GM18951 (cell line): Measurements from ENCODE around the gene DNAH1.

Source experiments
- POLR2A ChIP-seq: IDR thresholded peaks from 4 replicates; pipeline ENCODE4 v1.6.1; 2011; ENCODE audit warnings: mild to moderate bottlenecking; ENCODE audit not compliant: insufficient read length, insufficient read depth; ENCODE audit errors: extremely low read depth
- in situ Hi-C: fragments of 300-500 bp; cut with MboI; formaldehyde crosslinking; loops from one replicate; pipeline ENCODE4 v1.12.0; 2022; ENCODE audit warnings: low sequenced_read_pairs, mixed read lengths, inconsistent platforms; ENCODE audit not compliant: unreplicated experiment

Gene DNAH1

DNA sequence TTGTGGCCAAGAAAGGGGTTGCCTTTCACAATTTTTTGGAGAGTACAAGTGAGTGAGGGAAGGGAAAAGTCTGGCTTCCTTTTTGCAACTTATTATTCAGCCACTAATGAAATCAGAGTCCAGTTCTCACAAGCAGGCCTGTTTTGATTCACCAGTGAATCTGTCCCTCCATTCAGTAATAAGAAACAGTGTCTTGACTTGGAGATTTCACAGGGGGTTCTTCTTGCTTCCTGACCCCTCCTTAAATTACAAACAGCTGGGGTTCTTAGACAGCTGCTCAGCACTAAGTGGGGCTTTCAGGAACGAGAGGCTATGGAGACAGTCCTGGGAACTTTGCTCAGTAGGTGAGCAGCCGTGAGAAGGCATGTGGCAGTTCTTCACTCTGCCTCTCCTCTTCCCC is 104.3 kb downstream of the DNAH1 start:
- no peak for TF ChIP-seq POLR2A
- in situ Hi-C loops, result no loop called here

DNA sequence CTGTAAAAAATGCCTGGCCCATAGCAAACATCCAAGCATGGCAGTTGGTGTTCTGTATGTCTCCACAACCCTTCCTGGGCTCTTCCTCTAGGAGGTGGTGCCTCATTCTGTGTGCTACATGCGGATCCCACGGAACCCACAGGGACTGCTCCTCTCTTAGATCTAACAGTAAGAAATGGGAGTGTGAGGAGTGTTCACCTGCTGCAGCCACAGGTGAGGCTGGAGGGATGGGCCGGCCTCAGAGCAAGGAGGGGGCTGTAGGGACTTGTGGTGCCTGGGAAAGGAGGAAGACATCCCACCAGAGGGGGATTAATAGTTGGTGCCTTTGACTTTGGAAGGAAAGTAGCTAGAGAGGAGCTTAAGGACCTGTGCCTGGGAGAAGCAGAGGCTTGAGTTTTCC is 106.5 kb downstream of the DNAH1 start:
- no peak for TF ChIP-seq POLR2A
- in situ Hi-C loops, result no loop called here

- TF ChIP-seq POLR2A, result no peak
- in situ Hi-C loops, result no loop called here
Observed at GRCh38 chr3:52423173-52423572, 107.1 kb downstream of the DNAH1 start.

DNA sequence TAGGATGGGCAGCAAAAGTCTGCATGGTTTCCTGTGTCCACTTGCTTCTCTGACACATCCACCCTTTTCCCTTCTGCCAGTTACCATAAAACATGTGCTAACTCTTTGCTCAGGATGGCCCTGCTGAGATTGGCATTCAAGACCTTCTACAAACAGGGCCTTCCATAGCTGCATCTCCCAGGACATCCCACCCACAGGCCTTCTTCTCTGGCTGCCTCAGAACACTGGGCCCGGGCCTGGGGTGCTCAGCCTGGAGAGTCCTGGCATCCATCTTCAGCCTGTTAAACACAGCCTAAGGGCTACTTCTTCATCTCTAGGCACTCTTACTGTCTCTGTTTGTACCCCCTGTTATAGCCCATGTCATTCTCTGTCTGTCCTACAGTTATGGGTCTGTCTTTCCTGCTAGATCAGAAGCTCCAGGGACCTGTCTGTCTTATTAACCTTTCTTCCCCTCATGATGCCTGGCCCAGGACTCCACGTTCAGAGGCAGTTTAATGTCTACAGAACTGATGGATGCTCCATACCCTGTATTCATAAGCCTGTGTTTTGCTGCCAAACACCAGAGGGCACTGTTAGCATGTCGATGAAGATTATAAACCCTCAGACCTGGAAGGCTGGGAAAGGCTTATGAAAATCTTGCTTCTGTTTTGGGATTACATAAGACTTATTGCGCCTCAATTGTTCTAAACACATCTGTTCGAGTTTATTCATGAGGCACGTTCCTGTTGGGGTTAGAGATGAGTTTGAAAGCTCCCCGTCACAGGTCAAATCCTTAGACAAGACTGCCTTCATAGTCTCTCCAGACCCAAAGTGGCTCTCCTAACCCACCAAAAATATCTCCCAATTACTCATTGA is 112.3 kb downstream of the DNAH1 start:
- in situ Hi-C loops, result no loop called here
- no peak for TF ChIP-seq POLR2A

- in situ Hi-C loops, result no loop called here
- no peak for TF ChIP-seq POLR2A
Observed at GRCh38 chr3:52429031-52429430, 112.9 kb downstream of the DNAH1 start.

GRCh38 chr3:52429779-52430415 is 113.8 kb downstream of the DNAH1 start:
- in situ Hi-C loops, result no loop called here
- no peak for TF ChIP-seq POLR2A

DNA sequence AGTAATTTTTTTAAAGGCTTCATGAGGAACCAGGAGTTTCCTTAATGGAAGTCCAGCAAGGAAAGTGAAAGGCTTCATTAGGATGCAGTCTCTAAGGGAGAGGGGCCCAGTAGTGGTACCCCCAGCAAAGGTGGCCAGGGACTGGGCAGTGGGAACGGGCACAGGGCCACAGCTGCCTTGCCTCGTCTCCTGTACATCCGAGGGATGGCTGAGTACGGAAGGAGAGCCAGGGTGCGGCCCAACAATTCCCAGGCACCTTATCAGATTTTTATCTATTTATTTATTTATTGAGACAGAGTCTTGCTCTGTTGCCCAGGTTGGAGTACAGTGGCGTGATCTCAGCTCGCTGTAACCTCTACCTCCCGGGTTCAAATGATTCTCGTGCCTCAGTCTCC is 114.3 kb downstream of the DNAH1 start:
- TF ChIP-seq POLR2A, result no peak
- in situ Hi-C loops, result no loop called here

DNA sequence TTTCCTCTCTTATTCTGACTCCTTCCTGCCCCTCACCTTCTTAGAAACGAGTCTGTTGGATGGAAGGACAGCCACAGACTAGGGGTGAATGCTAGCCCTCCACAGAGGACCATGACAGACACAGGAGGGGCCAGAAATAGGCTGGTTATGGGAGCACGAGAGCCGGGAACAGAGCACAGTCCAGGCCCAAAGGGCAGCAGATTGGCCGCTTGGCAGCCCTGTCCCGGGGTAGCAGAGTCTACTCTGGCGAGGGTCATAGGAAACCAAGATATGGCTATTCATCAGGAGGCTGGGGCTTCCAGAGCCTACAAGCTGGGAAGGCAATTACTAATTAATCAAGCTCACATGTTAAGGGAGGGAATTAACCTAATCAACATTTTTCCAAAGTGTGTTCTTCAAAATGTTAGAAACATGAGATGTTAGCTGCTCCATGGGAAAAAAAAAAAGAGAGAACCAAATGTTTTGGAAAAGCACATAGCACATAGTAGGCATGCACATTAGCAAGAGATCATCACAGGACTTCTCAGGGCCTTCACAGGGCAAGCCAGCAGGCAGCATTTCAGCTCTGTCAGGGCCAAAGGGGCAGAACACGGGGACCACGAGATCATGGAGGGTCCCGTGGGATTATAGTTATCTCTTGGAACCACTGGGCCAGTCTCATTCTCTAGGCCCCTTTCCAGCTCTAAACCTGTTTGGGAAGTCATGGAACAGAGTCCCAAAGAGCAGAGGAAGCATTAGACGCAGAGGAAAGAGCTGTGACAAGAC is 115.5 kb downstream of the DNAH1 start:
- no peak for TF ChIP-seq POLR2A
- in situ Hi-C loops, result no loop called here

GRCh38 chr3:52432225-52432624 is 116.1 kb downstream of the DNAH1 start:
- in situ Hi-C loops, result no loop called here
- TF ChIP-seq POLR2A, result no peak

GRCh38 chr3:52432691-52433141 is 116.6 kb downstream of the DNAH1 start:
- in situ Hi-C loops, result no loop called here
- no peak for TF ChIP-seq POLR2A

DNA sequence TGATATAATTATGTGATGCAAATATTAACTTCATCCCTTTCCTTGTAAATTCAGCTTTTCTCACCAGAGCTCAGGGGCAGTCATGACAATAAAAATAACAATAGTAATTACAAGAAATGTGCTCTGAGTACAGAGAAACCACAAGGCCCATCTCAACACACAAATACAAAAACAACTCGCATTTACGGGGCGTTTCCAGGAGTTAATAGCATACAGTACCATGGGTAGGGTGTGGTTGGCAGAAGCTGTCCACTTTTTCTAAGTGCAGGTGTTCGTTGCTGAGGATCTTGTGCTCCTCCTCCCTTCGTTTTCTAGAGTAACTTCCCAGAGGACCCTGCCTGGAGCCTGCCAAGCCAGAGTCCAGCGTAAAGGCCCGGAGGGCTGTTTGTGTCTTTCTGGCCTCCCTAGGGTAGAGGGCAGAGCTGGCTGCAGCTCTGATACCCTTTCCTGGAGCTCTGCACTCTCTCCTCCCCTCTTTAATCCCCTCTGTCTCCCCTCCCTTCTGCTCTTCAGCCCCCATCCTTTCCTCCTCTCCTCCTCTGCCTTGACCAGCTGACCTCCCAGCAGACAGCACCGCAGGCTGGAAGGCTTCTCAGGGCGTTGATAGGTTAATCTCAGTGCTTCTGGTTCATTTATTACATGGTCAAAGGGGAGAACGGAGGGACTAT is 117.3 kb downstream of the DNAH1 start:
- TF ChIP-seq POLR2A, result no peak
- in situ Hi-C loops, result no loop called here

DNA sequence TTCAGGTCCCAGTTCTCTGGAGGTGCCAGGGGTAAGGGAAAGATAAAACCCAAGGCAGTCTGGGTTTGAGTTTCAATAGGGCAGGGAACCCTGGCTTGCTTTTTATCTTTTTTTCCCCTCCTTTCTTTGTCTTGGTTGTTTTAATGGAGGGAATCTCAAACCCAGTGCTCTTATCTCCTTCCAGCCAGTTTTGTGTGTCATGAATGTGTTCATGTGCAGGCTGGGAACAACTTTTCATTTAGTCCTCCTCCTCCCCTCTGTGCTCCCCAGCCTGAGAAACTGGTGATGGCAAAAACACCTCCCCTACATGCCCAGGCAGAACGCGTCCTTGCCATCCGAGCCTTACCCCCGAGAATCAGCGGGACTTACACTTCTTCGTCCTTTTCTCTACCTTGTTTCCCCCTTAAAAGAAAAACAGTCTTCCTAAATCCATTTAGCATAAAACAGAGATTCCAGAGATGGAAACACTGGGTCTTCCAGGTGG is 117.9 kb downstream of the DNAH1 start:
- in situ Hi-C loops, result no loop called here
- no peak for TF ChIP-seq POLR2A
